Adrenal gland (tissue), 5 donors: ENCODE measurements around the gene LZIC.

Source experiments
- CTCF ChIP-seq, 6 experiments: fragments of 450-650 bp in 4 of 6; fragments of 200-600 bp in 2 of 6; sonication (generic) in 1 of 6; IDR thresholded peaks; 1 replicate in 5 of 6; 2 replicates in 1 of 6; pipeline versions ENCODE4 v1.5.1 to v1.8.0; 2016 to 2021; ENCODE audit warnings: antibody characterized with exemption in 6 of 6, mild to moderate bottlenecking in 2 of 6, moderate library complexity in 1 of 6
- POLR2A ChIP-seq, 2 donors: fragments of 450-650 bp; IDR thresholded peaks; one replicate each; pipeline ENCODE4 v1.6.1; 2017; ENCODE audit warnings: antibody characterized with exemption in 2 of 2, mild to moderate bottlenecking in 2 of 2, moderate library complexity in 1 of 2
- donor health status: DM: no; HTN: no; CAD: no.

- TF ChIP-seq CTCF (IDR thresholded peaks at IDR 0.05): peak; percentile 10 to 53 (median 48)
- no peak for TF ChIP-seq POLR2A (IDR thresholded peaks at IDR 0.05)
Observed at GRCh38 chr1:9942399-9942938, 722 bp downstream of the LZIC start.
